Large intestine (tissue), 3 donors: ENCODE data around the gene ABCG2. TPM values are rescaled to one million over a fixed set of nuclear protein-coding genes. Genes with fewer than 3 reads are reported as not detected.

Experiments
- DNase-seq, 2 donors: peaks; one replicate each; pipeline versions ENCODE4 v3.0.0 to v3.0.0-alpha.2; 2013
- H3K27ac ChIP-seq: one replicate; pipeline ENCODE4 v1.5.1; 2013; ENCODE audit warnings: low read length
- H3K27me3 ChIP-seq: 2 replicates; pipeline ENCODE4 v1.6.1; 2013; ENCODE audit warnings: low read length; ENCODE audit not compliant: control insufficient read depth, insufficient read depth
- H3K36me3 ChIP-seq: 2 replicates; pipeline ENCODE4 v1.6.1; 2013; ENCODE audit warnings: low read length; ENCODE audit not compliant: control insufficient read depth, insufficient read depth
- H3K4me1 ChIP-seq: one replicate; pipeline ENCODE4 v1.6.1; 2013; ENCODE audit warnings: low read length; ENCODE audit not compliant: control insufficient read depth, insufficient read depth
- H3K4me3 ChIP-seq: one replicate; pipeline ENCODE4 v1.5.1; 2013; ENCODE audit warnings: low read length
- H3K9me3 ChIP-seq: one replicate; pipeline ENCODE4 v1.6.1; 2013; ENCODE audit warnings: mild to moderate bottlenecking, low read depth, low read length, moderate library complexity; ENCODE audit not compliant: control insufficient read depth
- whole genome bisulfite sequencing: methylation state at CpG from one replicate; pipeline ENCODE4 v1.1.5; 2013; ENCODE audit warnings: low lambda C conversion rate; ENCODE audit not compliant: insufficient coverage; 5-methylcytosine and 5-hydroxymethylcytosine counted together
- polyA plus RNA-seq: library from polyadenylated mRNA; unstranded; fragments of 120-200 nt; gene quantifications from one replicate; pipeline ENCODE4 v1.2.1, GENCODE V29; 2013

The ABCG2 gene
- polyA plus RNA-seq, 1 donor, result 5.7 TPM

- DNase-seq, result no peak
Observed at GRCh38 chr4:88104902-88105610, 53.4 kb downstream of the ABCG2 start.

DNA sequence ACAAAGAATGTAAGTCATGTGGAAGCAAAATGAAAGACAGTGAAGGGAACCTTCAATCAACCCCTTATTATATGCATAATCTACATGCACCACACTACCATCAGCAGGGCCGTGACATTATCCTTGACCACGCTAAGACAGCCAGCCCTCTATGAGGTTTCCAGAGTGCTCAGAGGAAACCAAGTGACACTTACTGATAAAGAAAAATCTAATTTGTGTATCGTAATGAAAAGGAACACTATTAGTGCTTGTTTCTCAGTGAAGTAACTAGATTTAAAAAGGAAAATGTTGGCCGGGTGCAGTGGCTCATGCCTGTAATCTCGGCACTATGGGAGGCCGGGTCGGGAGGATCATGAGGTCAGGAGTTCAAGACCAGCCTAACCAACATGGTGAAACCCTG is 56.4 kb downstream of the ABCG2 start:
- no peaks in the 10 kb centered on the region for H3K27me3 ChIP-seq
- H3K4me3 ChIP-seq, result no peak overlapping the region
- H3K27ac ChIP-seq, result no peak overlapping the region
- no peaks in the 10 kb centered on the region for H3K36me3 ChIP-seq
- no peak for DNase-seq
- H3K4me1 ChIP-seq, result peaks cover 7% of the 10 kb centered on the region
- no peaks in the 10 kb centered on the region for H3K9me3 ChIP-seq
- WGBS, result 100% methylated on average over 2 of the region's 7 CpGs

More at GRCh38 chr4:88104902-88105610, 53.4 kb downstream of the ABCG2 start:
- H3K27ac ChIP-seq, result no peak overlapping the region
- H3K9me3 ChIP-seq, result no peaks in the 10 kb centered on the region
- no peaks in the 10 kb centered on the region for H3K27me3 ChIP-seq
- no peak overlapping the region for H3K4me3 ChIP-seq
- H3K4me1 ChIP-seq, result peaks cover 25% of the 10 kb centered on the region
- H3K36me3 ChIP-seq, result no peaks in the 10 kb centered on the region
- no CpG with 5 or more reads among the region's 4 CpGs for WGBS

DNA sequence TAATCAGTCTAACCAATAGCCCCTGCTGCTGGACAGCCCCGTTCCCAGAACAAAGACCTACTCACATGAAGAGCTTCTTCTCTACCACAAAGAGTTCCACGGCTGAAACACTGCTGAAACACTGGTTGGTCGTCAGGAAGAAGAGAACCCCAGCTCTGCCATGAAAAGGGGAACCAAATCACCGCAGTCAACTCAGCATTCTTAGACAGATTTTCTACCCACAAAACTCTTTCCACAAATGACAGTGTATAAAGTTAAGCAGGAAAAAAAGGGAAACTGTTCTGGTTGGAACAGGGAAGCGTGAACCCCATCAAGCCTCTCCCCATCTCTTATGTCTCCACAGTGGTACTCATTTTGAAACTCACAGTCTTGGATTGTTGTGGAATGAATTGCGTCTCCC is 57.3 kb downstream of the ABCG2 start:
- no peak overlapping the region for H3K4me3 ChIP-seq
- no peak for DNase-seq
- H3K9me3 ChIP-seq, result no peaks in the 10 kb centered on the region
- no peaks in the 10 kb centered on the region for H3K36me3 ChIP-seq
- no peaks in the 10 kb centered on the region for H3K4me1 ChIP-seq
- 100% methylated on average over 2 of the region's 6 CpGs for WGBS
- H3K27ac ChIP-seq, result no peak overlapping the region
- H3K27me3 ChIP-seq, result no peaks in the 10 kb centered on the region

GRCh38 chr4:88098993-88099752 is 59.3 kb downstream of the ABCG2 start:
- H3K9me3 ChIP-seq, result no peaks in the 10 kb centered on the region
- no peaks in the 10 kb centered on the region for H3K36me3 ChIP-seq
- no peak for DNase-seq
- no peaks in the 10 kb centered on the region for H3K27me3 ChIP-seq
- no peaks in the 10 kb centered on the region for H3K4me1 ChIP-seq
- H3K27ac ChIP-seq, result no peak overlapping the region
- H3K4me3 ChIP-seq, result no peak overlapping the region
- WGBS, result 100% methylated on average over 2 of the region's 4 CpGs

GRCh38 chr4:88097781-88098180 is 60.7 kb downstream of the ABCG2 start:
- Histone ChIP-seq H3K9me3 (no peaks in the 10 kb centered on the region), H3K27me3 (no peaks in the 10 kb centered on the region), H3K27ac (no peak overlapping the region), H3K4me3 (no peak overlapping the region), H3K36me3 (no peaks in the 10 kb centered on the region), H3K4me1 (no peaks in the 10 kb centered on the region)
- DNase-seq, result no peak
- no CpG with 5 or more reads among the region's 3 CpGs for WGBS

GRCh38 chr4:88097301-88097700 is 61.1 kb downstream of the ABCG2 start:
- peak in 1 of 2 donors; percentile 45 for DNase-seq
- no peaks in the 10 kb centered on the region for H3K9me3 ChIP-seq
- no peak overlapping the region for H3K27ac ChIP-seq
- H3K36me3 ChIP-seq, result no peaks in the 10 kb centered on the region
- no CpG with 5 or more reads among the region's 2 CpGs for WGBS
- H3K27me3 ChIP-seq, result no peaks in the 10 kb centered on the region
- H3K4me3 ChIP-seq, result no peak overlapping the region
- no peaks in the 10 kb centered on the region for H3K4me1 ChIP-seq

GRCh38 chr4:88093874-88094273 is 64.6 kb downstream of the ABCG2 start:
- Histone ChIP-seq H3K4me3 (no peak overlapping the region), H3K9me3 (no peaks in the 10 kb centered on the region), H3K27me3 (no peaks in the 10 kb centered on the region), H3K4me1 (no peaks in the 10 kb centered on the region), H3K27ac (no peak overlapping the region), H3K36me3 (no peaks in the 10 kb centered on the region)
- DNase-seq, result no peak
- WGBS, result 100% methylated on average over 3 of the region's 5 CpGs

DNA sequence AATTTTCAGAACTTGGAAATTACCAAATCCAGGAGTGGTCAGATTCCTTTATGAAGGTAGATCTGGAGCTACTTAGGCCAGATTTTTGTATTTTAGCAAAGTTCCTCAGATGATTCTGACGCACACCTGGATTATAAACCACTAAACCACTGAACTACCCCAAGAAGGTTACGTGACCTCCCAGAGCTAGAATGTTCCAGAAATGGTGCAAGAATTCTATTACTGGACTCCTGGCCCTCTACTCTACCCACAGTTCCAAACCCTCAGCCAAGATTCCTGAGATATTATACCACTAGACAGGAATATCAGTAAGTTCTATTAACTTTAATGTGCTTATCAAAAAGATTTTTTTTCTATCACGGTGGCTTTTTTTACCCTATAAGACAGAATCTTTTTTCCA is 67.1 kb downstream of the ABCG2 start:
- Histone ChIP-seq H3K9me3 (no peaks in the 10 kb centered on the region), H3K27me3 (no peaks in the 10 kb centered on the region), H3K4me3 (no peak overlapping the region), H3K4me1 (no peaks in the 10 kb centered on the region), H3K27ac (no peak overlapping the region), H3K36me3 (no peaks in the 10 kb centered on the region)
- DNase-seq, result no peak
- 100% methylated on average over 1 of the region's 3 CpGs for WGBS

DNA sequence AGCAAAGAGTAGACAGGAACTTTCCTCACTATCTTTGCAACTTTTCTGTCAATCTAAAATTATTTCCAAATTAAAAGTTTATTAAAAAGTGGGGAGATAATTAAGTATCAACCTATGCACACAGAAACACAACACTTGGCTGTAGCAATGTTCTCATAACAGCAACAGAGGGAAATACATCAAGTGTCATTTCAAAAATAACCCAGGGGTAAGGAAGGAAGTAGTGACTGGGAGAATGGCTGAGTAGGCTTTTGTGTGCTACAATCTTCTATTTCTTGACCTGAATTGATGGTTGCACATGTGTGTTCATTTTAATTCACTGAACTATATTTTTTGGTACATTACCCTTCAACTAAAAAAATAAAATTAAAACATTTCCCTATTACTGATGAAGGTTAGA is 67.5 kb downstream of the ABCG2 start:
- H3K4me3 ChIP-seq, result no peak overlapping the region
- no peaks in the 10 kb centered on the region for H3K4me1 ChIP-seq
- H3K36me3 ChIP-seq, result no peaks in the 10 kb centered on the region
- no peak overlapping the region for H3K27ac ChIP-seq
- no peak for DNase-seq
- no peaks in the 10 kb centered on the region for H3K27me3 ChIP-seq
- H3K9me3 ChIP-seq, result no peaks in the 10 kb centered on the region

DNA sequence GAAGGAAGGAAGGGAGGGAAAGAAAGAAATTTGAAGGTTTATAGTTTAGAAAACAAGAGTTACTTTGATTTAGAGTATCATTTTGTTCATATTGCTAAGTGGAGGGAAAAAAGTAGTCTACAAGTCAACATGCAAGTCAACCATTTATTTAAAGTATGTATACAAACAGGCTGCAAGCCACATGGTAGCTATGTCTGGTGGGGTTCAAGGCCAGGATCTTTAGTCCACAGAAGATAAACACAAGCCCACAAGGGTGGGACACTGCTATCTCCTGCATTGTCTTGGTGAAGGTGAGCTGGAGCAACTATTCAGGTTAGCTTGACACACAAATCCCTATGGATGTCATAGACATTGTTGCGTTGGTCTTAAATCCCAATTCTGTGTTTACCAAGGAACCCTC is 71.4 kb downstream of the ABCG2 start:
- WGBS, result no CpG with 5 or more reads among the region's 1 CpG
- H3K36me3 ChIP-seq, result no peaks in the 10 kb centered on the region

DNA sequence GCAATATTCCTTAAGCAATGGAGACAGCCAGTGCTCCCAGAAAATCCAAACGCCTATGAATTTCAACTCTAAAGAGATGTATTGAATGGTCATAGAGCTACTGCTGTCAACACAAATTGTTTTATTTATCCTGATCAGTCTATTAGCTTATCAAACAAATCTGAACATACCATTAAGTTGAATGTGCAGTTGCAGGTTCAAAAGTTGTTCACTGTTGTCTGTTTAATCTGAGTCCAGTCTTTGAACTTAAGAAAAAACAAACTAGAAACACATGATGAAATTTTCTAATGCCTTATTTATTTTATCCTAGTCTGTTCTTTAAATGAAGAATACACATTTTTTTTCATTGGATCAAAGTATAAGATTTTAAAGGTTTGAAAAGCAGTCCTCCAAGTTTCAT is 77.8 kb downstream of the ABCG2 start:
- H3K4me3 ChIP-seq, result no peak overlapping the region
- H3K36me3 ChIP-seq, result peaks cover 2% of the 10 kb centered on the region
- WGBS, result no CpG with 5 or more reads among the region's 1 CpG
- no peaks in the 10 kb centered on the region for H3K27me3 ChIP-seq
- no peaks in the 10 kb centered on the region for H3K4me1 ChIP-seq
- H3K27ac ChIP-seq, result no peak overlapping the region
- no peaks in the 10 kb centered on the region for H3K9me3 ChIP-seq
- no peak for DNase-seq

More for the DNA sequence above, 71.4 kb downstream of the ABCG2 start:
- no peaks in the 10 kb centered on the region for H3K9me3 ChIP-seq
- H3K27me3 ChIP-seq, result no peaks in the 10 kb centered on the region
- H3K4me1 ChIP-seq, result no peaks in the 10 kb centered on the region
- H3K4me3 ChIP-seq, result no peak overlapping the region
- H3K27ac ChIP-seq, result no peak overlapping the region
- DNase-seq, result no peak
